LNCAP (cell line): Measurements from ENCODE around the gene TRIM13.
A peak's percentile ranks its signal among the peaks of the same experiment; 100 is the strongest.

ENCODE experiments used
- CTCF ChIP-seq: fragments of 450-650 bp; IDR thresholded peaks from 2 replicates; pipeline ENCODE4 v1.5.1; 2017; ENCODE audit warnings: mild to moderate bottlenecking

Gene TRIM13

GRCh38 chr13:49996951-49997895 lies at the start of gene TRIM13:
TRIM13 (plus strand) TSS chr13:49997042; CDS start chr13:50011941, 14,899 bp downstream.
- TF ChIP-seq CTCF, result peak; percentile 69

DNA sequence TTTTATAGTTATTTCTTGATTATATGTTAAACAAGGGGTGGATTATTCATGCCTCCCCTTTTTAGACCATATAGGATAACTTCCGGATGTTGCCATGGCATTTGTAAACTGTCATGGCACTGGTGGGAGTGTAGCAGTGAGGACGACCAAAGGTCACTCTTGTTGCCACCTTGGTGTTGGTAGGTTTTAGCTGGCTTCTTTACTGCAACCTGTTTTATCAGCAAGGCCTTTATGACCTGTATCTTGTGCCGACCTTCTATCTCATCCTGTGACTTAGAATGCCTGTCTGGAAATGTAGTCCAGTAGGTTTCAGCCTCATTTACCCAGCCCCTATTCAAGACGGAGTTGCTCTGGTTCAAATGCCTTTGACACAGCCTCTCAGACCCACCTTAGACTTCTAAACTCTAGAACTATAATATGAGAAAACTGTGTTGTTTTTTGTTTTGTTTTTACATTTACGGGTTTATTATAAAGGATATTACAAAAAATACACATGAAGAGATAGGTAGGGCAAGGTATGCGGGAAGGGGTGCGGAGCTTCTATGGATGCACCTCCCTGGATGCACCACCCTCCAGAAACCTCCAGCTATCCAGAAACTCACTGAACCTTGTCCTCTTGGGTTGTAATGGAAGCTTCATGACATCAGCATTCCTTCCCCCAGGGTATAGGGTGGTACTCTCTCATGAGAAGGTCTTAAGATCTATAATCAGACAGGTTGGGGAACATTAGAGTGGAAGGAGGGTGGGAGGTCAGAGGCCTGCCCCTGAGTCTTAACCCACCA lies 44.9 kb upstream of the TRIM13 start:
- no peak for TF ChIP-seq CTCF

GRCh38 chr13:49953560-49953959 lies 43.3 kb upstream of the TRIM13 start:
- TF ChIP-seq CTCF, result no peak

- TF ChIP-seq CTCF, result no peak
Observed at GRCh38 chr13:49954674-49955455, 42.0 kb upstream of the TRIM13 start.

DNA sequence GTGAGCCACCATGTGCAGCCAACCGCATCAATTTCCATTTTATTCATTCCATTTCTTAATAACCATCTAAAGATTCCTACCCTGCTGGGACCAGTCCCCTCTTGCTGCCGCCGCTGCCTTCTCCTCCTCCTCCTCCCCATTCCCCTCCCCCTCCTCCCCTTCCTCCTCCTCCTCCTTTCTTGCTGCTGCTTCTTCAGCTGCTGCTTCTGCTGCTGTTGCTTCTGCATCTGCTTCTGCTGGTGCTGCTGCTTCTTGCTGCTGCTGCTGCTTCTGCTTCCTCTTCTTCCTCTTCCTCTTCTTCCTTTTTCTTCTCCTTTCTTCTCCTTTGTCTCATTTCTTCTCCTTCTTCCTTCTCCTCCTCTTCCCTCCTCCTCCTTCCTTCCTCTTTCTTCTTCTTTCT lies 40.7 kb upstream of the TRIM13 start:
- no peak for TF ChIP-seq CTCF

GRCh38 chr13:49958321-49958720 lies 38.5 kb upstream of the TRIM13 start:
- TF ChIP-seq CTCF, result no peak

DNA sequence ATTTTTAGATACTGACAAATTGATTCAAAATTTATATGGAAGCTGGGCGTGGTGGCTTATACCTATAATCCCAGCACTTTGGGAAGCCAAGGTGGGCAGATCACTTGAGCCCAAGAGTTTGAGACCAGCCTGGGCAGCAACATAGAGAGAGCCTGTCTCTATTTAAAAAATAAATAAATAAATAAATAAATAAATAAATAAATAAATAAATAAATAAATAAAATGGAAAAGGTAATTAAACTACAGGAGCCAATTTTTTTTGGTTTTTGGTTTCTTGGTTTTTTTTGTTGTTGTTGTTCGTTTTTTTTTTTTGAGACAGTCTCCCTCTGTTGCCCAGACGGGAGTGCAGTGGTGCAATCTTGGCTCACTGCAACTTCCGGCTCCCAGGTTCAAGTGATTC lies 29.4 kb upstream of the TRIM13 start:
- TF ChIP-seq CTCF, result no peak
